HCT116 (cell line): ENCODE results near the gene EPB41L4A.
A peak's percentile ranks its signal among the peaks of the same experiment; 100 is the strongest.

Source experiments
- ATF3 ChIP-seq: IDR thresholded peaks from 2 replicates; pipeline ENCODE4 v1.6.1; 2012
- CTCF ChIP-seq, 3 experiments: fragments of 200-600 bp in 1 of 3; sonication (generic) in 1 of 3; IDR thresholded peaks in 2 of 3; conservative IDR thresholded peaks in 1 of 3; 2 replicates each; pipeline ENCODE4 v1.5.1; 2012 to 2017; ENCODE audit warnings: low read depth in 2 of 3, low read length in 2 of 3, antibody characterized with exemption in 1 of 3, borderline replicate concordance in 1 of 3, control low read depth in 1 of 3, mild to moderate bottlenecking in 1 of 3, mixed read lengths in 1 of 3, mixed run types in 1 of 3, moderate library complexity in 1 of 3; ENCODE audit not compliant: insufficient read depth in 1 of 3
- EGR1 ChIP-seq: IDR thresholded peaks from 2 replicates; pipeline ENCODE4 v1.6.1; 2012; ENCODE audit warnings: low read depth
- EZH2 ChIP-seq: fragments of 200-600 bp; sonication (generic); IDR thresholded peaks from 2 replicates; pipeline ENCODE4 v1.6.1; 2017; ENCODE audit warnings: antibody characterized with exemption, mixed run types
- POLR2A ChIP-seq: IDR thresholded peaks from 2 replicates; pipeline ENCODE4 v1.7.0; 2011; ENCODE audit warnings: borderline replicate concordance; ENCODE audit not compliant: insufficient read depth, insufficient read length; ENCODE audit errors: extremely low read depth
- POLR2AphosphoS5 ChIP-seq: IDR thresholded peaks from 2 replicates; pipeline ENCODE4 v1.6.1; 2011; ENCODE audit warnings: mild to moderate bottlenecking, low read depth, low read length, moderate library complexity
- REST ChIP-seq: IDR thresholded peaks from 2 replicates; pipeline ENCODE4 v1.6.1; 2012; ENCODE audit warnings: low read depth
- ZBTB33 ChIP-seq: IDR thresholded peaks from 2 replicates; pipeline ENCODE4 v1.6.1; 2011; ENCODE audit warnings: mild to moderate bottlenecking, low read length, moderate library complexity; ENCODE audit not compliant: insufficient replicate concordance; ENCODE audit errors: extremely low read depth

- TF ChIP-seq ZBTB33 (no peak), EZH2 (no peak), POLR2A (no peak), POLR2AphosphoS5 (no peak), ATF3 (no peak), EGR1 (no peak), CTCF (IDR thresholded peaks at IDR 0.05 in 2 of 3, conservative IDR thresholded peaks at IDR 0.05 in 1 of 3; ENCODE audit: borderline replicate concordance in 1 of 3, insufficient read depth in 1 of 3, low read depth in 2 of 3, low read length in 2 of 3) (0 out of 6 replicates have a peak, but pooled peaks of 1 of the 3 experiments have one; percentile 7), REST (no peak)
These were observed 179.1 kb downstream of the EPB41L4A start for GRCh38 chr5:112239996-112240395.
